Natural killer cell treated with Interleukin-12 subunit alpha and Interleukin-12 subunit beta and Interleukin-15 and Interleukin-18, amount 100 ng/mL, for 72 hours (primary cell): ENCODE measurements around the gene TIMM23. TPM values are rescaled to one million over a fixed set of nuclear protein-coding genes. Genes with fewer than 3 reads are reported as not detected.
"Not testable (repeated sequence)": the region's sequence is repeated elsewhere in the genome, so short reads cannot be mapped to it uniquely, and the experiment has no call there.

ENCODE experiments used
- ATAC-seq, 2 donors: fragments of 150-1000 bp; cut with Tn5 transposase in 1 of 2; sonication (Bioruptor Pico), chemical (Tn5 transposase) in 1 of 2; 2 replicates each; pipeline ENCODE4 v1.10.0; 2021
- DNase-seq: peaks from one replicate; pipeline ENCODE4 v3.0.0; 2022; ENCODE audit warnings: low spot score
- H3K27ac Mint-ChIP-seq, 2 donors: 1 replicate in 1 of 2; 2 replicates in 1 of 2; pipeline ENCODE4 v1.8.0; 2022; ENCODE audit warnings: mixed read lengths in 2 of 2, mild to moderate bottlenecking in 1 of 2, moderate library complexity in 1 of 2
- H3K27me3 Mint-ChIP-seq, 2 donors: 1 replicate in 1 of 2; 2 replicates in 1 of 2; pipeline ENCODE4 v1.8.0; 2022; ENCODE audit warnings: mixed read lengths in 2 of 2
- H3K36me3 Mint-ChIP-seq: one replicate; pipeline ENCODE4 v1.8.0; 2022; ENCODE audit warnings: mixed read lengths
- H3K4me1 Mint-ChIP-seq, 2 donors: 1 replicate in 1 of 2; 2 replicates in 1 of 2; pipeline ENCODE4 v1.8.0; 2022; ENCODE audit warnings: low read depth in 2 of 2, mixed read lengths in 2 of 2, mild to moderate bottlenecking in 1 of 2
- H3K4me3 Mint-ChIP-seq: one replicate; pipeline ENCODE4 v1.8.0; 2022; ENCODE audit warnings: mixed read lengths
- H3K9me3 Mint-ChIP-seq: 2 replicates; pipeline ENCODE4 v1.8.0; 2022; ENCODE audit warnings: mixed read lengths
- total RNA-seq, 2 donors: library from RNA; stranded (reverse); gene quantifications; one replicate each; pipeline ENCODE4 v1.2.3, GENCODE V29; 2022

TIMM23 gene, protein sequence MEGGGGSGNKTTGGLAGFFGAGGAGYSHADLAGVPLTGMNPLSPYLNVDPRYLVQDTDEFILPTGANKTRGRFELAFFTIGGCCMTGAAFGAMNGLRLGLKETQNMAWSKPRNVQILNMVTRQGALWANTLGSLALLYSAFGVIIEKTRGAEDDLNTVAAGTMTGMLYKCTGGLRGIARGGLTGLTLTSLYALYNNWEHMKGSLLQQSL
- 10 to 100 TPM; 71.6 to 80.1 TPM for total RNA-seq

DNA sequence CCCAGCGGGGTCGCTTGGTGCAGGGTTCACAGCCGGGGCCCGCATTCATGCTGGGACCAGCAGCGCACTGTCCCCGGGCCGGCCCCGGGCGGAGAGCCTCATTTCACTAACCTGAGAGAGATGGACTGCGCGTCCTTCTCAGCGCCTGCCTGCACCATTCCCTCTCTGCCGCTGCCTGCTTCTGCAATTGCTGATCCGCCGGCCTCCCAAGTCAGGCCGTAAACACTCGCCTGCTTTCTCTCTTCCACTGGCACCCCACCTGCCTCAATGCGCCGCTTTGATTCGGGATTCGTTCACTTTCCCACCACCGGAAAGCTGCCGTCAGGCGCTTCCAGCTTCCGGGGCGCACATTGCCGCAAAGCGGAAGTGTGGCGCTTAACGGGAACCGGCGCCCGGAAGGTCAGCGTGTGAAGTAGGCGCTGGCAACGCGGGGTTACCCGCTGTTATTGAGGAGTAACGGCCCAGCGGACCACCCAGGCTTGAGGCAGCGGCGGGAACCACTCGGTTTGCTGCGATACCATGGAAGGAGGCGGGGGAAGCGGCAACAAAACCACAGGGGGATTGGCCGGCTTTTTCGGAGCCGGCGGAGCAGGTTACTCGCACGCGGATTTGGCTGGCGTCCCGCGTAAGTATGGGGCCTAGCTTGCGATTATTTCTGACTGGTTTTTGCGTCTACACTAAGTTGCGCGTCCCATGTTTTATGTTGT, at the start of gene TIMM23:
TIMM23 (plus strand) TSS at position 384 of the 707 bp plus-strand sequence; CDS start at position 520, 136 bp downstream.
- Mint-ChIP-seq H3K36me3 (peaks cover 18% of the 10 kb centered on the region), H3K4me3 (peak within 1 kb of the TSS; percentile 100), H3K27ac (peak within 1 kb of the TSS; percentile 84 to 93), H3K4me1 (peaks cover 37 to 49% of the 10 kb centered on the region in 2 donors)
- not testable (repeated sequence) for H3K9me3 Mint-ChIP-seq, H3K27me3 Mint-ChIP-seq
- DNase-seq (peak; percentile 91), ATAC-seq (peak; percentile 94 to 97)

DNA sequence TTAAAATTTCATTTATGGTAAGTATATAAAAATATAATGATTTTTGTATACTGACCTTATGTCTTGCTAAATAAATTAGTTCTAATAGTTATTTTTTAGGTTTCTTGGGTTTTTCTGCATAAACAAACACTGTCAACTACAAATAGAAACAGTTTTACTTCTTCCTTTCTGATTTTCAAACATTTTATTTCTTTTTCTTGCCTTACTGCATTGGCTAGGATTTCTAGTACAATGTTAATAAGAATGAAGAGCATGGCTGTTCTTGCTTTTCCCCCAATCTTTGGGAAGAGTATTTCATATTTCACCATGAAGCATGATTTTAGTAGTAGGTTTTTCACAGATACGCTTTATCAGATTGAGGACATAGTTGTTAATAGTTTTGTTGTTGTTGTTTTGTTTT, 45.5 kb upstream of the TIMM23 start:
- H3K27me3 Mint-ChIP-seq, H3K27ac Mint-ChIP-seq, DNase-seq, ATAC-seq, H3K4me3 Mint-ChIP-seq, H3K36me3 Mint-ChIP-seq, H3K9me3 Mint-ChIP-seq, H3K4me1 Mint-ChIP-seq: not testable (repeated sequence)

DNA sequence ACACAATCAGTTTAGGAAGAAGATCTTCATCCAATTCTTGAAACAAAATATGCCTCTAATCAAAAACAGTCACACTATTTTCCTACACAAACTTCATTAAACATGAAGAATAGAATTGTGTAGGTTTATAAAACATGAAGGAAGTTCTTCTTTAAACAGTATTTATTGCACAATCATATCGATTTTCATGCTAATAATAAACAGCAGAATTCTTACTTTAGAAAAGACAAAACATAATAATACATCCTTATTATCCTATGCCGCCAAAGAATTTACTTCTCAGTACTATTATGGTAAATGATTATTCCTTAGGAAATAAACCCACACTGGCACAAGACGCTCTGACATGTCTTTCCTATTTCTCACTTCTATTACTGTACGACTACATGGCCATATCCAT, 41.0 kb upstream of the TIMM23 start:
- H3K27ac Mint-ChIP-seq, H3K27me3 Mint-ChIP-seq: not testable (repeated sequence)

DNA sequence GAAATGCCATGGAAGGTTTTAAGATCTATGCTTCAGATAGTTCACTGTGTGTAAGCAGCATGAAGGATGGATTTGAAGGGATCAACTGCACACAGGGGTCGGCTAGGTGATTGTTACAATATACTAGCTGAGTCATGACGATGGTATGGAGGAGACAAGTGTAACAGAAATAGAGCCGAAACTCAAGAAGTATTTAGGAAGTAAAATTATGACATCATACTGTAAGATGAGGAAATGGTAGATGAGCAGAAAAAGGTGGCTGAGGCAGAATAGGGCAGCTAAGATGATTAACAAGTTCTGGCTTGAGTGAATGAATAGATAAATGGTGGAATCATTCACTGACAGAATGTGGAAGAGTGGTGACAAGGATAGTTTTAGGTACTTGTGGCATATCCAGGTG, 37.5 kb upstream of the TIMM23 start:
- not testable (repeated sequence) for H3K27me3 Mint-ChIP-seq, ATAC-seq, H3K4me1 Mint-ChIP-seq, H3K4me3 Mint-ChIP-seq, H3K9me3 Mint-ChIP-seq, DNase-seq, H3K27ac Mint-ChIP-seq, H3K36me3 Mint-ChIP-seq

More for the DNA sequence above, 41.0 kb upstream of the TIMM23 start:
- not testable (repeated sequence) for H3K9me3 Mint-ChIP-seq, DNase-seq, H3K36me3 Mint-ChIP-seq, ATAC-seq, H3K4me3 Mint-ChIP-seq, H3K4me1 Mint-ChIP-seq

DNA sequence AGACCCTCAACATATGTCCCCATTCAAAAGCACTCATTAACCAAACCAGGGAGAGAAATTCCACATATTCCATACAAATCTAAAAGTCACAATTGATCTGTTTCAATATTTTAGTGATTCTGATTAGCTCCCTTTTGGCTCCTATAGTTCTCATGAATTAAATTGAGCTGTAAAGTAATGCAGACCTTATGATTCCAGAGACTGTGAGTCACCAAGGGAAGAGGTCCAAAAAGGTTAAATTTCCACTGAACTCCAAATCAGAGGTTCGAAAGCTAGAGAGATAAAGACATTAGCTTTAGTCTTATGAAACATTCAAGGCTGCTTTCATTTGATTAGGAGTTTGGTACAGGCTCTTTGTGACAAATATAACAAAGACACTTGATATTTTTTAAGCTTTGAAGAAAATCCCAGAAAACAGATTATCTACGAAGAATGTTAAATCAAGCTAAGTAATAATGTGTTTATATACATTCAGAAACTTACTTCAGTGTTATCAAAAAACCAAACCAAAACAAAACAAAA, 33.1 kb upstream of the TIMM23 start:
- DNase-seq, H3K36me3 Mint-ChIP-seq, H3K4me1 Mint-ChIP-seq, H3K27ac Mint-ChIP-seq, ATAC-seq, H3K4me3 Mint-ChIP-seq, H3K9me3 Mint-ChIP-seq, H3K27me3 Mint-ChIP-seq: not testable (repeated sequence)

DNA sequence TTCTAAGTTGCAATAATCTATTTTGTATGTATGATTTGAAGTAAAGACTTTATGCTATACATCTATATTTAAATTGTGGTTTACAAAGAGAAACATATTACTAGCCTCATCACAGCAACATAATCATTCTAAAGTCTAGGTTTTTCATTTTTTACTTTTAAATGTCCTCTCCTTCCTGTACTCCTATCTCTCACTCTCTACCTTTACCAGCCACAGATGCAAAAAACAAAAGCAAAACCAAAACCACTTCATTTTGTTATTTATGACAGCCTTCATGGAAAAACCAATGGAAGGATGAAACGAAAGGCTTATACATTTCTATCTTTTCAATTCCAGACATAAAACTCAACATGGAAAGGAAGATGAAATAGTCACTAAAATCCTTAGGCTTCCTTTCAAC, 31.1 kb upstream of the TIMM23 start:
- H3K36me3 Mint-ChIP-seq, H3K9me3 Mint-ChIP-seq, ATAC-seq: not testable (repeated sequence)

DNA sequence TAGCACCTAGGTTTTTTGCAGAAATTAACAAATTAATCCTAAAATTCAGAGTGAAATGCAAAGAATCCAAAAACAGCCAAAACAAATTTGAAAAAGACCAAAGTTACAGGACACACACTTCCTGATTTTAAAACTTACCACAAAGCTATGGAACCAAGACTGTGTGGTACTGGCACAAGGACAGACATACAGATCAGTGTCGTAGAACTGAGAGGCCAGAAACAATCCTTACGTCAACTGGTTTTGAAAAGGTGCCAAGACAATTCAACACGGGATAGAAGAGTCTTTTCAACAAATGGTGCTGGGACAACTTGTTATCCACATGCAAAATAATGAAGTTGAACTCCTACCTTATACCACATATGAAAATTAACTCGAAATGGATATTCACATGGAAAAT, 26.8 kb upstream of the TIMM23 start:
- not testable (repeated sequence) for H3K36me3 Mint-ChIP-seq, DNase-seq, H3K9me3 Mint-ChIP-seq, ATAC-seq, H3K27ac Mint-ChIP-seq, H3K4me3 Mint-ChIP-seq, H3K4me1 Mint-ChIP-seq, H3K27me3 Mint-ChIP-seq

More for the DNA sequence above, 31.1 kb upstream of the TIMM23 start:
- not testable (repeated sequence) for H3K4me1 Mint-ChIP-seq, DNase-seq, H3K4me3 Mint-ChIP-seq, H3K27ac Mint-ChIP-seq, H3K27me3 Mint-ChIP-seq

DNA sequence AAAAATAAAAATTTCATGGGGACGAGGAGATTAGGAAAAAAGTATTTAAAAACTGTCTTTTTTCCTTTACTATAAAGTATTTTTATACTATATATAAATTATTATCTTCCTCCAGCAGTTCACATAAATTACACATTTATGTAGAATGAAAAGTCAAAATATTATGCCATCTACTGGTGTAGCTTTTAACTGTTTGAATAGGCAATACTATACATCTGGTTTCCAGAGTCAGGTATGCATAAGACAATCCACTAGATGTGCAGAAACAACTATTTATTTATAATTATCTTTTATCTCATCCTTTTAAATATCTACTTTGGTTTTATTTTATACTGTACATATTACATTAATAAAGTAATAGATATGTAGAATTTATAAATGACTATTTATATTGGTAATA, 24.9 kb upstream of the TIMM23 start:
- not testable (repeated sequence) for H3K36me3 Mint-ChIP-seq, H3K4me1 Mint-ChIP-seq, H3K27me3 Mint-ChIP-seq, H3K27ac Mint-ChIP-seq, DNase-seq, H3K4me3 Mint-ChIP-seq, H3K9me3 Mint-ChIP-seq, ATAC-seq

DNA sequence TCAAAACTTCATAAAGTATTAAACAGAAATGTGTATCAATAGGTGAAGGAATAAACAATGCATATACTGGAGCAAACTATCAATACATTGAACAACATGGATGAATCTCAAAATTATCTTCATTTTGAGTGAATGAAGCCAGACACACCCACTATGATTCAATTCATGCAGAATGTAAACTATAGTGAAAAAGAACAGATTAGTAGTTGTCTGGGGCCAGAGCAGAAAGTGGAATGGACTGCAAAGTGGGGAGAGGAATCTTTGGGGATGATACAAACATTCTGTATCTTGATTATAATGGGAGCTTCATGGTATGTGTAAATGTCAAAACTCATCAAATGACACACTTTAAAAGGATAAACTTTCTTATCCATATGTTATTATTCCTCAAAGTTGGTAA, 23.5 kb upstream of the TIMM23 start:
- H3K27ac Mint-ChIP-seq, ATAC-seq, H3K36me3 Mint-ChIP-seq, H3K4me1 Mint-ChIP-seq, H3K9me3 Mint-ChIP-seq, DNase-seq, H3K27me3 Mint-ChIP-seq, H3K4me3 Mint-ChIP-seq: not testable (repeated sequence)

DNA sequence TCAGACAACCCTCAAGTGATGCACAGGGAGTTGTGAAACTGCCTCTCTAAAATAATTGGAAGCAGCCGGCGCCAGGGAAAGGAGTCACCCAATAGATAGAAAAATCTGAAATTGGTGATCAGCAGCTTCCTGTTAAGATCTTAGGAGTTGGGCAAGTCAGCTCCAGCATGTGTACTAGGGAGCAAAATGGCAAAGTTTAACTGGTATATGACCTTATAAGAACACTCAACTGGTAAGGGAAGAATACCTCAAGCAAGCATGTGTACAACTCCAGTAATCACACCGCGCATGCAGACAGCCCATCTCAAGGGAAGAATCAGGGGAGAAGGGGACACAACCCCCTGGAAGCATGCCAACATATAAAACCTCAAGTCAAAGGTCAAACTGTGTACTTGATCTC, 17.9 kb upstream of the TIMM23 start:
- ATAC-seq, H3K27ac Mint-ChIP-seq, H3K36me3 Mint-ChIP-seq, H3K4me3 Mint-ChIP-seq, DNase-seq, H3K27me3 Mint-ChIP-seq, H3K9me3 Mint-ChIP-seq, H3K4me1 Mint-ChIP-seq: not testable (repeated sequence)

DNA sequence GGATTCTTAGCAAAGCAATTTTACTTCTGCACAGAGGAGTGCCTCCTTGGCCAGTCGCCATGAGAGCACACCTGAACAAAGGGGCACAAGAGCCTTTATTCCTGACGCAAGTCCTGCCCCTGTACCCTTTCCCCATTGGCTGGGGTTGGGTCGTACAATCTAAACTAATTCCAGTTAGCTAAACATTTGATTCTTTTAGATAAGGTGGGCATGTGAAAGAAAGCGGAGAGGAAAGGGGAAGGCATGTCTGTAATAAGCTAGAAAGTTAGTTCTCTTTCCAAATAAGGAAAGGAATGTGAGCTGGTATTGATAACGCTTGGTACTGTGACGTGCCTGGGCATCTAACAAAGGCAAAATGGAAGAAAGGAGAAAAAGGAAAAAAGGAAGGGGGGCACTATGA, 15.7 kb upstream of the TIMM23 start:
- not testable (repeated sequence) for H3K4me1 Mint-ChIP-seq, H3K27ac Mint-ChIP-seq, ATAC-seq, H3K36me3 Mint-ChIP-seq, H3K4me3 Mint-ChIP-seq, H3K27me3 Mint-ChIP-seq, H3K9me3 Mint-ChIP-seq, DNase-seq

DNA sequence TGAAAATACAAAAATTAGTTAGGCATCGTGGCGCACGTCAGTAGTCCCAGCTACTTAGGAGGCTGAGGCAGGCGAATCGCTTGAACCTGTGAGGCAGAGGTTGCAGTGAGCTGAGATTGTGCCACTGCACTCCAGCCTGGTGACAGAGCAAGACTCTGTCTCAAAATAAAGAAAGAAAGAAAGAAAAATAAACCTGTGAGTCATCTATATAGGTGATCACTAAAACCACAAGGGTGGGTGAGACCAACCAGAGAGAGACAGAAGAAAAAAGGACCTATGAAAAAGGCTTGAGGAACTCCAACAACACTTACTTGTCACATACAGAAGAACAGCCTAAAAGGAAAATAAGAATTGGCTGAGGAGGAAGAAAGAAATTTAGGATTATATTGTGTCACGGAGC, 14.4 kb upstream of the TIMM23 start:
- ATAC-seq, H3K4me1 Mint-ChIP-seq, H3K27ac Mint-ChIP-seq, H3K4me3 Mint-ChIP-seq, DNase-seq, H3K36me3 Mint-ChIP-seq, H3K27me3 Mint-ChIP-seq, H3K9me3 Mint-ChIP-seq: not testable (repeated sequence)

DNA sequence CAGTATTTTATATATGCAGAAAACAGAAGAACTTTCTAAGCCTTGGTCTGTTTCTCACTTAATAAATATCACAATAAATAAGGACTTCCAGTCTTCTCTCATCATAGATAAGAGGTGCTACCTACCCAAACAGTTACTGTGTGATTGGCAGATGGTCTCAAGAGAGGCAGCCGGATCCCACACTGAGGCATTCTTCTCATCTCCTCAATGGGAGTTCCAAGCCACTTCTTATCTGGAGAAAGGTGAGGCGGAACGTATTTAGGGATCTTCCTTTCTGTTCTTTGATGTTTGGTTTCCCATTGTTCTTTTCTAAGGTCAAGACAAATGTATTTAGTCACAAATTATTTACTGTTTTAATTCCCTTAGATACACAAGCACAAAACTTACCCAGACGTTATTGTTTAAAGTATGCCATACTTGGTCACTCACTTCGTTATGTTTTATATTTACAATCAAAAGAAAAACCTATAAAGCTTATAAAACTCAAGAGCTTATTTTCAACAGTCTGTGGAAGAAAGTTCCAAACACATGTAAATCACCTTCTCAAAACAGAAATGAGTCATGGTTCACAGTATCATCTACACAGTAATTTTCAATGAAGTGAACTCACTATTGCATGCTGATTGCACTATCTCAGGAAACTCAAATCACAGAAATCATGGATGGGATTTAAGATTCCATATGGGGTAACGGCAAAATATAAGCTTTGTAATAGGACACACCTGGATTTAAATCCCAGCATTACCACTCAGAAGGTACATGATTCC, 9.4 kb upstream of the TIMM23 start:
- H3K27ac Mint-ChIP-seq, result not testable (repeated sequence)

DNA sequence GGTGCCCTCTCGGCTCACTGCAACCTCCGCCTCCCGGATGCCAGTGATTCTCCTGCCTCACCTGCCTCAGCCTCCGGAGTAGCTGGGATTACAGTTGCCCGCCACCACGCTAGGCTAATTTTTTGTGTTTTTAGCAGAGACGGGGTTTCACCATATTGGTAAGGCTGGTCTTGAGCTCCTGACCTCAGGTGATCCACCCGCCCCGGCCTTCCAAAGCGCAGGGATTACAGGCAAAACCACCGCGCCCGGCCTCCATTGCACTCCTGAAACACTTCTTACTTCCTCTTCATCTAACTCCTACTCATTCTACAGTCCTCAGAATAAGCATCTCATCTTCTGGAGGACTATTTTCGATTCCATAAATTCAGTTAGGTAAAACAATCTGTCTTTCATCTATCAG, 1.3 kb upstream of the TIMM23 start:
- Mint-ChIP-seq H3K4me3 (peak overlapping the region; percentile 100), H3K4me1 (peaks cover 41 to 49% of the 10 kb centered on the region in 2 donors), H3K27ac (peak overlapping the region; percentile 84 to 93), H3K36me3 (peaks cover 18% of the 10 kb centered on the region)
- H3K27me3 Mint-ChIP-seq, H3K9me3 Mint-ChIP-seq, DNase-seq, ATAC-seq: not testable (repeated sequence)

More for the DNA sequence above, 9.4 kb upstream of the TIMM23 start:
- not testable (repeated sequence) for H3K4me3 Mint-ChIP-seq, DNase-seq, H3K9me3 Mint-ChIP-seq, ATAC-seq, H3K4me1 Mint-ChIP-seq, H3K27me3 Mint-ChIP-seq, H3K36me3 Mint-ChIP-seq
